ENCODE results near the gene ERLIN1.

DNA sequence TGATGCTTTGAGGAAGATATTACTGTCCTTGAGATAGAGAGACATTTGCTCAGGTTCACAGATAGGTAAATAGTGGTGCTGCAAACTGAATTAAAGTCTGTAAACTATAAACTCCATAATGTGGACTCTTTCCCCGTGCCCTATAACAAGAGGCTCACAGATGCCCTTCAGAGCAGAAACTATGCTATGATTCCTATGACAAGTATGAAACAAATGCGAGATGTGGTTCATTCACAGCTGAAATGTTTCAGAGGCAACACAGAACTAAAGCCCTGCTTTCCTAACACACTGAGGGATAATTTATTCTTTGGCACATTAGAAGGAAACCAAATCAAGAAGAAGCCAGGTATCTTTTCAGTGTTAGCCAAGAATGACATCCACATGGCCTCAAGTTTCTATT lies 30.2 kb upstream of the ERLIN1 start:
- TF ChIP-seq, protein P1, sequence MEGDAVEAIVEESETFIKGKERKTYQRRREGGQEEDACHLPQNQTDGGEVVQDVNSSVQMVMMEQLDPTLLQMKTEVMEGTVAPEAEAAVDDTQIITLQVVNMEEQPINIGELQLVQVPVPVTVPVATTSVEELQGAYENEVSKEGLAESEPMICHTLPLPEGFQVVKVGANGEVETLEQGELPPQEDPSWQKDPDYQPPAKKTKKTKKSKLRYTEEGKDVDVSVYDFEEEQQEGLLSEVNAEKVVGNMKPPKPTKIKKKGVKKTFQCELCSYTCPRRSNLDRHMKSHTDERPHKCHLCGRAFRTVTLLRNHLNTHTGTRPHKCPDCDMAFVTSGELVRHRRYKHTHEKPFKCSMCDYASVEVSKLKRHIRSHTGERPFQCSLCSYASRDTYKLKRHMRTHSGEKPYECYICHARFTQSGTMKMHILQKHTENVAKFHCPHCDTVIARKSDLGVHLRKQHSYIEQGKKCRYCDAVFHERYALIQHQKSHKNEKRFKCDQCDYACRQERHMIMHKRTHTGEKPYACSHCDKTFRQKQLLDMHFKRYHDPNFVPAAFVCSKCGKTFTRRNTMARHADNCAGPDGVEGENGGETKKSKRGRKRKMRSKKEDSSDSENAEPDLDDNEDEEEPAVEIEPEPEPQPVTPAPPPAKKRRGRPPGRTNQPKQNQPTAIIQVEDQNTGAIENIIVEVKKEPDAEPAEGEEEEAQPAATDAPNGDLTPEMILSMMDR (IDR thresholded peaks at IDR 0.05; ENCODE audit: insufficient read depth, low read length): no peak
- TF ChIP-seq POLR2AphosphoS5 (IDR thresholded peaks at IDR 0.05; ENCODE audit: low read depth) (no peak), SPI1 (IDR thresholded peaks at IDR 0.05; ENCODE audit: borderline replicate concordance, low read depth) (no peak), GABPA (IDR thresholded peaks at IDR 0.05; ENCODE audit: low read depth) (no peak)
- TF ChIP-seq, protein P2, sequence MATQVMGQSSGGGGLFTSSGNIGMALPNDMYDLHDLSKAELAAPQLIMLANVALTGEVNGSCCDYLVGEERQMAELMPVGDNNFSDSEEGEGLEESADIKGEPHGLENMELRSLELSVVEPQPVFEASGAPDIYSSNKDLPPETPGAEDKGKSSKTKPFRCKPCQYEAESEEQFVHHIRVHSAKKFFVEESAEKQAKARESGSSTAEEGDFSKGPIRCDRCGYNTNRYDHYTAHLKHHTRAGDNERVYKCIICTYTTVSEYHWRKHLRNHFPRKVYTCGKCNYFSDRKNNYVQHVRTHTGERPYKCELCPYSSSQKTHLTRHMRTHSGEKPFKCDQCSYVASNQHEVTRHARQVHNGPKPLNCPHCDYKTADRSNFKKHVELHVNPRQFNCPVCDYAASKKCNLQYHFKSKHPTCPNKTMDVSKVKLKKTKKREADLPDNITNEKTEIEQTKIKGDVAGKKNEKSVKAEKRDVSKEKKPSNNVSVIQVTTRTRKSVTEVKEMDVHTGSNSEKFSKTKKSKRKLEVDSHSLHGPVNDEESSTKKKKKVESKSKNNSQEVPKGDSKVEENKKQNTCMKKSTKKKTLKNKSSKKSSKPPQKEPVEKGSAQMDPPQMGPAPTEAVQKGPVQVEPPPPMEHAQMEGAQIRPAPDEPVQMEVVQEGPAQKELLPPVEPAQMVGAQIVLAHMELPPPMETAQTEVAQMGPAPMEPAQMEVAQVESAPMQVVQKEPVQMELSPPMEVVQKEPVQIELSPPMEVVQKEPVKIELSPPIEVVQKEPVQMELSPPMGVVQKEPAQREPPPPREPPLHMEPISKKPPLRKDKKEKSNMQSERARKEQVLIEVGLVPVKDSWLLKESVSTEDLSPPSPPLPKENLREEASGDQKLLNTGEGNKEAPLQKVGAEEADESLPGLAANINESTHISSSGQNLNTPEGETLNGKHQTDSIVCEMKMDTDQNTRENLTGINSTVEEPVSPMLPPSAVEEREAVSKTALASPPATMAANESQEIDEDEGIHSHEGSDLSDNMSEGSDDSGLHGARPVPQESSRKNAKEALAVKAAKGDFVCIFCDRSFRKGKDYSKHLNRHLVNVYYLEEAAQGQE (IDR thresholded peaks at IDR 0.05; ENCODE audit: insufficient replicate concordance, low read depth): no peak

Data from HL-60 (cell line).